SJSA1 (cell line): Measurements from ENCODE around the gene SLC39A6. TPM values are rescaled to one million over a fixed set of nuclear protein-coding genes. Genes with fewer than 3 reads are reported as not detected.
"Not testable (repeated sequence)": the region's sequence is repeated elsewhere in the genome, so short reads cannot be mapped to it uniquely, and the experiment has no call there.

Experiments used
- DNase-seq, 2 experiments: peaks; one replicate each; pipeline ENCODE4 v3.0.0-alpha.2; 2015 to 2020; ENCODE audit warnings: low spot score in 2 of 2, low read depth in 1 of 2
- H3K27ac ChIP-seq: fragments of 250-450 bp; sonication (Bioruptor Pico); 2 replicates; pipeline ENCODE4 v1.5.1; 2020; ENCODE audit warnings: mild to moderate bottlenecking, moderate library complexity
- H3K27me3 ChIP-seq: fragments of 250-450 bp; sonication (Bioruptor Pico); replicated peaks from 2 replicates; pipeline ENCODE4 v1.5.1; 2020; ENCODE audit warnings: mild to moderate bottlenecking, moderate library complexity
- H3K36me3 ChIP-seq: fragments of 250-450 bp; sonication (Bioruptor Pico); 2 replicates; pipeline ENCODE4 v1.5.1; 2020; ENCODE audit warnings: mild to moderate bottlenecking
- H3K4me1 ChIP-seq: fragments of 250-450 bp; sonication (Bioruptor Pico); replicated peaks from 2 replicates; pipeline ENCODE4 v1.6.1; 2021; ENCODE audit warnings: mild to moderate bottlenecking
- H3K4me3 ChIP-seq: fragments of 250-450 bp; sonication (Bioruptor Pico); 2 replicates; pipeline ENCODE4 v1.5.1; 2020; ENCODE audit warnings: mild to moderate bottlenecking
- H3K9me3 ChIP-seq: fragments of 250-450 bp; sonication (Bioruptor Pico); replicated peaks from 2 replicates; pipeline ENCODE4 v1.5.1; 2020; ENCODE audit warnings: mild to moderate bottlenecking
- total RNA-seq: library from RNA; depleted of rRNA; stranded (reverse); fragments of >200 nt; shearing (Covaris generic); gene quantifications from 2 replicates; pipeline ENCODE4 v1.2.3, GENCODE V29; 2014

Gene SLC39A6
- total RNA-seq, 1 experiment from 2014 or later = 88.0 TPM

DNA sequence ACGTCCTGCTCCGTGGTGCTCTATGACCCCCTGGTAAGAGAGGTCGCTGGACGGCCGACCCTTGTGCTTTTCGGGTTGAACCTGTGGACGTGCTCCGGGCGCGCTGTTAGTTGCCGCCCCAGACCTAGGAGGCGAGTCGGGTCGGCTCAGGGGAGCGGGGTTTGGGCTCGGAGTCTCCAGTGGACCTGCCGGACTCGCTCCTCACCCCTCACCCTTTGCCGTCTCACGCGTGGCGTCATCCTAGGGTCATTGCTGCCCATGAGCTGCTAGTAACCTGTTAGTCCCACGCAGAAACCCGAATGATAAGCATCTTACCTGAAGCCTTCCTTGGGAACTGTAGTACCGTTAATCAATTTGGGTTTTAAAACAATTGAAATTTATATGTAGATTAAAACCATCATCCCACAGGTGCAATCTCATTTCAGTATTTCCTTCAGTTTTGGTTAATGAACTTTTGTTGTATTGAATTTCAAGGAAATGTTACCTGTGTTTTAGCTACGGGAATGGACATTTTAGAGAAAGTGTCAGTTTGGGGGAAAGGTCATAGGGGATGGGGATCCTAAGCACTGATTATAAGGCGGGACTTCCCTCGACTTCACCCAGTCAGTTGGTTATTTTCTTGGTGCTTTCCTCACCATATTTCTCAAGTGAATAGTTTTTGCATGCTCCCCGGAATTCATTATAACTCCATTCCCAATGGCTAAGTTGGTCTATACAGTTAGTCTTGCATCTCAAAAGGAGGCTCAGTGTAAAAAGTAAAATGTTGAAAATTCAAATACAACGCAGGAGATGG lies 1.1 kb upstream of the SLC39A6 start:
- Histone ChIP-seq H3K27me3 (no peaks in the 10 kb centered on the region), H3K27ac (peak overlapping the region; percentile 93), H3K4me3 (peak overlapping the region; percentile 74), H3K9me3 (no peaks in the 10 kb centered on the region), H3K36me3 (peaks cover 9% of the 10 kb centered on the region), H3K4me1 (0 out of 2 replicates have a peak, but pooled peaks cover 6% of the 10 kb centered on the region)
- DNase-seq = no peak

GRCh38 chr18:36128907-36129299 lies 237 bp downstream of the SLC39A6 start:
- Histone ChIP-seq H3K9me3 (no peaks in the 10 kb centered on the region), H3K27me3 (no peaks in the 10 kb centered on the region), H3K4me1 (0 out of 2 replicates have a peak, but pooled peaks cover 6% of the 10 kb centered on the region), H3K36me3 (peaks cover 15% of the 10 kb centered on the region), H3K27ac (peak overlapping the region; percentile 93; the same call in 1 of the 2 replicates), H3K4me3 (peak overlapping the region; percentile 74)
- DNase-seq = peak in 1 of 2 experiments; percentile 47

- Histone ChIP-seq H3K27ac (no peak overlapping the region; the same call in 1 of the 2 replicates), H3K36me3 (peaks cover 15% of the 10 kb centered on the region), H3K4me3 (peak overlapping the region; percentile 74), H3K27me3 (no peaks in the 10 kb centered on the region), H3K9me3 (no peaks in the 10 kb centered on the region), H3K4me1 (0 out of 2 replicates have a peak, but pooled peaks cover 6% of the 10 kb centered on the region)
- DNase-seq = no peak
These were observed 640 bp downstream of the SLC39A6 start for GRCh38 chr18:36128530-36128870.

- H3K4me1 ChIP-seq = 0 out of 2 replicates have a peak, but pooled peaks cover 6% of the 10 kb centered on the region
- H3K27me3 ChIP-seq = no peaks in the 10 kb centered on the region
- H3K9me3 ChIP-seq = no peaks in the 10 kb centered on the region
- DNase-seq = peak in 1 of 2 experiments; percentile 2
- H3K36me3 ChIP-seq = peaks cover 15% of the 10 kb centered on the region
- no peak overlapping the region for H3K27ac ChIP-seq
- peak overlapping the region; percentile 74 for H3K4me3 ChIP-seq
These were observed 1.2 kb downstream of the SLC39A6 start for GRCh38 chr18:36127836-36128529.

DNA sequence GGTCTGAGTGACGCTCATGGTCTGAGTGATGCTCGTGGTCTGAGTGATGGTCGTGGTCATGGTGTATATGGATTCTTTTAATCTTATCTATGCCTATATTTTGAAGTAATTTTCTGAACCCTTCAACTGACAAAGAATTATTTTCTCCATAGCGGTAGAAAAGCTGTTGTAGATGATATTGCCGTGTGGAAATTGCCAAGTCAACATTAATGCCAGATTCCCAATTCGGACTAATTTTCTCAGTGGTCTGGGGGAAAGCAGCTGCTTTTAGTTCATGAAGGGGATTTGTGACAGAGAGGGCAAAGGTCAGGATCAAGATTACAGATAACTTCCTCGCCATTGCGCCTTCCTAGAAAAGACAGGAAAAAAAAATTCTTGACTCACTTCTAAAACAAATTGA lies 2.5 kb downstream of the SLC39A6 start:
- H3K9me3 ChIP-seq = no peaks in the 10 kb centered on the region
- H3K27ac ChIP-seq = no peak overlapping the region
- no peaks in the 10 kb centered on the region for H3K27me3 ChIP-seq
- no peak overlapping the region for H3K4me3 ChIP-seq
- 0 out of 2 replicates have a peak, but pooled peaks cover 6% of the 10 kb centered on the region for H3K4me1 ChIP-seq
- no peak for DNase-seq
- H3K36me3 ChIP-seq = peaks cover 26% of the 10 kb centered on the region

- no peaks in the 10 kb centered on the region for H3K9me3 ChIP-seq
- H3K36me3 ChIP-seq = peaks cover 36% of the 10 kb centered on the region
- no peak overlapping the region for H3K4me3 ChIP-seq
- no peak overlapping the region for H3K27ac ChIP-seq
- H3K27me3 ChIP-seq = no peaks in the 10 kb centered on the region
- no peaks in the 10 kb centered on the region for H3K4me1 ChIP-seq
- no peak for DNase-seq
These were observed 4.3 kb downstream of the SLC39A6 start for GRCh38 chr18:36124841-36125240.

GRCh38 chr18:36120297-36120696 lies 8.8 kb downstream of the SLC39A6 start:
- no peak for DNase-seq
- Histone ChIP-seq H3K4me1 (no peaks in the 10 kb centered on the region), H3K27ac (no peak overlapping the region), H3K27me3 (no peaks in the 10 kb centered on the region), H3K9me3 (no peaks in the 10 kb centered on the region), H3K4me3 (no peak overlapping the region), H3K36me3 (peaks cover 40% of the 10 kb centered on the region)

- H3K4me1 ChIP-seq, H3K9me3 ChIP-seq, H3K27ac ChIP-seq, H3K4me3 ChIP-seq, DNase-seq, H3K27me3 ChIP-seq: not testable (repeated sequence)
- H3K36me3 ChIP-seq = peaks cover 34% of the 10 kb centered on the region
These were observed 12.4 kb downstream of the SLC39A6 start for GRCh38 chr18:36116771-36117170.

DNA sequence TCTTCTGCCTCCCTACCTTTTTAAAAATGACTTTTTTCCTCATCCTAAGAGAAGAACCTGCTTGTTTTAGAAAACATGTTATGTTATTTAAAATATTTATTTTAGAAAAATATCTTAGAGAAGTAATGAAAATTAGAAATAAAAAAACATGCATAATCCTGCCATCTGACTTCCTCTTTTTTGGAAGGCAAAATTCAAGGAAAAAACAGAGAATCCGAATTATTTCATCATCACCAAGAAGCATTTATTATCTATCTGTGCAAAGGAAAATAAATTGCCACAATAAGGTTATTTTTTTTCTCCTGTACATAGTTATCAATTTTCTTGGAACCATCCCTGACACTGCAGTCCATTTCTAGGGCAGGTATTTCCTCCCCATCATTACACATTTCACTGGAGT lies 14.4 kb downstream of the SLC39A6 start:
- no peak for DNase-seq
- no peaks in the 10 kb centered on the region for H3K27me3 ChIP-seq
- no peak overlapping the region for H3K27ac ChIP-seq
- no peak overlapping the region for H3K4me3 ChIP-seq
- peaks cover 21% of the 10 kb centered on the region for H3K36me3 ChIP-seq
- H3K9me3 ChIP-seq = no peaks in the 10 kb centered on the region
- H3K4me1 ChIP-seq = no peaks in the 10 kb centered on the region

DNA sequence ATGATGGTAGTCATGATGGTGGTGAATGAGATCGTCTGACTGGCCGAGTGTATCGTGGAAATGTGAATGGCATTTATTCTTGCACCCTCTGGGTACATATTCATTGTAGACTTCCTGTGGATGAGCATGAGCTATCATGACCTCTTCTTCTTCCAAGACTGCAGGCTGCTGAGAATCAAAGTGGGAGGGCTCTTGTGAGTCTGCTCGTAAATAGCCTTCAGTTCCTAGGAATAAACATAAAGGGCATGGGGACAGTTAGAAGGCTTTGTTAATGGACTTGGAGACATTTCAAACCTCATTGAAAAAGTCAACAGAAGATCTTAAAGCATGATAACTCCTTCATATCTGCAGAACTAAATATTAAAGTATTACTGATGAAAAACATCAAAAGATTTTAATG lies 14.9 kb downstream of the SLC39A6 start:
- H3K4me1 ChIP-seq = no peaks in the 10 kb centered on the region
- no peak overlapping the region for H3K4me3 ChIP-seq
- no peaks in the 10 kb centered on the region for H3K9me3 ChIP-seq
- H3K36me3 ChIP-seq = peaks cover 21% of the 10 kb centered on the region
- no peak for DNase-seq
- no peak overlapping the region for H3K27ac ChIP-seq
- no peaks in the 10 kb centered on the region for H3K27me3 ChIP-seq

GRCh38 chr18:36112302-36112701 lies 16.8 kb downstream of the SLC39A6 start:
- H3K36me3 ChIP-seq = peaks cover 21% of the 10 kb centered on the region
- no peaks in the 10 kb centered on the region for H3K4me1 ChIP-seq

DNA sequence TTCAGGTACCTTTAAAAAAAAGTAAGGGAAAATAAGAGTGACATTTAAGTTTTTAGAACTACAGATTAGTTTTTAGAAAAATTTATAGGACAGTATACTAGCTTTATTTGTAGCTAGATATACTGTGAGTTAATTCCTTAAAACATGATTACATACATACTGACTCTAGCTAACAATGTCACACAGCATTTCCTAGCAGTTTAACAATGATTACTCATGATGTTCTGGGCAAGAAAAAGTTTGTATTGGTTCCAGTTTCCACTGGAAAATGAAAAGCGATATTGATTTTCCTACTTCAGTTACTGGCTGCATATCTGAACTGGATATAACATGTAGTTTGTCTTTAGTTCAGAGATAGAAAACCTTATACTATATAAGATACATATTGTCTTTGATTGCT lies 19.4 kb downstream of the SLC39A6 start:
- H3K27me3 ChIP-seq = no peaks in the 10 kb centered on the region
- H3K27ac ChIP-seq = no peak overlapping the region
- H3K4me3 ChIP-seq = no peak overlapping the region
- no peaks in the 10 kb centered on the region for H3K4me1 ChIP-seq
- peaks cover 11% of the 10 kb centered on the region for H3K36me3 ChIP-seq
- DNase-seq = no peak
- no peaks in the 10 kb centered on the region for H3K9me3 ChIP-seq

More at GRCh38 chr18:36112302-36112701, 16.8 kb downstream of the SLC39A6 start:
- Histone ChIP-seq H3K9me3 (no peaks in the 10 kb centered on the region), H3K27me3 (no peaks in the 10 kb centered on the region), H3K27ac (no peak overlapping the region), H3K4me3 (no peak overlapping the region)
- DNase-seq = no peak

DNA sequence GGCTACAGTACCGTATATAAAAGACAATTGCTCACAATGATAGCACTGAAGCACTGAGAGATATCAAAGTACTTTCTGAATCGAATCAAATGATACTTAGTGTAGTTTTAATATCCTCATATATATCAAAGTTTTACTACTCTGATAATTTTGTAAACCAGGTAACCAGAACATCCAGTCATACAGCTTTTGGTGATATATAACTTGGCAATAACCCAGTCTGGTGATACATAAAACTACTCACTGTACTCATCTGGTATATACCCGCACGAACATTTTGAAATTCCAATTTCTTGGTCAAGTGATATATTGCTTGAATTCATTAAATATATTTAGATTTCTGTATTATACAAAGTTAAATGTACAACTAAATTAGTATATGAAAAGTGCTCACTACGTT lies 20.5 kb downstream of the SLC39A6 start:
- no peak for DNase-seq
- no peak overlapping the region for H3K27ac ChIP-seq
- H3K4me1 ChIP-seq = no peaks in the 10 kb centered on the region
- no peak overlapping the region for H3K4me3 ChIP-seq
- H3K36me3 ChIP-seq = peaks cover 7% of the 10 kb centered on the region; the same call in 1 of the 2 replicates
- no peaks in the 10 kb centered on the region for H3K27me3 ChIP-seq
- H3K9me3 ChIP-seq = no peaks in the 10 kb centered on the region

DNA sequence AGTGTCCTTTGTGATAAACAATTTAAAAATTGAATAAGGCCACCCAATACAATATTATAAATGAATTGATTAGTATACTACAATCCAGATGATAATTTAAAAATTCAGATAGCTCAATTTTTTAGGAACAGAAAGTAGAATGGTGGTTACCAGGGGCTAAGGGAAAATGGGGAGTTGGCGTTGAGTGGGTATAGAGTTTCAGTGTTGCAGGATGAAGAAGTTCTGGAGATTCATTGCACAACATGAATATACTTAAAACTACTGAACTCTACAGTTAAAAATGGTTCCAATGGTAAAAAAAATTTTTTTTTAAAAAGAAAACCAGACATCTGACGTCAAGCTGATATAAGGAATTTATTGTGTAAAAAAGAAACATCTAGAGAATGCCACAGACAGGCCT lies 20.9 kb downstream of the SLC39A6 start:
- H3K4me1 ChIP-seq = no peaks in the 10 kb centered on the region
- H3K27me3 ChIP-seq = no peaks in the 10 kb centered on the region
- H3K27ac ChIP-seq = no peak overlapping the region
- DNase-seq = no peak
- no peak overlapping the region for H3K4me3 ChIP-seq
- H3K36me3 ChIP-seq = peaks cover 7% of the 10 kb centered on the region; the same call in 1 of the 2 replicates
- no peaks in the 10 kb centered on the region for H3K9me3 ChIP-seq
